ENCODE data around the gene NOC2L. TPM values are rescaled to one million over a fixed set of nuclear protein-coding genes. Genes with fewer than 3 reads are reported as not detected.
A peak's percentile ranks its signal among the peaks of the same experiment; 100 is the strongest.

Gene NOC2L
- total RNA-seq, 4 donors from 2014 or later: 47.4 to 115 (median 74.2) TPM

- Histone ChIP-seq H3K4me1 (peaks cover 5 to 7% of the 10 kb centered on the region in 2 donors), H3K27me3 (peaks cover 6 to 37% (median 22%) of the 10 kb centered on the region in 3 donors), H3K27ac (peak within 1 kb of the TSS in 2 of 4 donors; percentile 22 to 46), H3K9me3 (no peaks in the 10 kb centered on the region), H3K36me3 (peaks cover 0 to 2% of the 10 kb centered on the region in 2 donors), H3K4me3 (peak within 1 kb of the TSS; percentile 57 to 66 (median 66))
- no peak for ATAC-seq
- in situ Hi-C loops (cut with MboI; ENCODE audit: low sequenced_read_pairs in 4 of 4): no loop called here
- intact Hi-C loops (cut with DNase I; ENCODE audit: low total_unique reads): no loop called here
- TF ChIP-seq CTCF (IDR thresholded peaks at IDR 0.05 in 4 of 5, conservative IDR thresholded peaks at IDR 0.05 in 1 of 5) (no peak), POLR2A (IDR thresholded peaks at IDR 0.05) (no peak)
- peak in 1 of 2 donors; percentile 21 for DNase-seq
These were observed 7.2 kb upstream of the NOC2L start, which contains the start of gene PLEKHN1 for GRCh38 chr1:966135-966703. PLEKHN1 (plus strand) TSS chr1:966482; CDS start chr1:966532, 50 bp downstream.

GRCh38 chr1:965526-966134 lies 6.6 kb upstream of the NOC2L start:
- ATAC-seq: no peak
- Histone ChIP-seq H3K9me3 (no peaks in the 10 kb centered on the region), H3K27ac (no peak overlapping the region), H3K4me3 (peak overlapping the region in 2 of 4 donors; percentile 66), H3K27me3 (peaks cover 5 to 31% (median 16%) of the 10 kb centered on the region in 3 donors), H3K4me1 (peaks cover 5 to 7% of the 10 kb centered on the region in 2 donors), H3K36me3 (peaks cover 0 to 2% of the 10 kb centered on the region in 2 donors)
- no peak for DNase-seq
- in situ Hi-C loops (cut with MboI; ENCODE audit: low sequenced_read_pairs in 4 of 4): no loop called here
- TF ChIP-seq CTCF (IDR thresholded peaks at IDR 0.05 in 4 of 5, conservative IDR thresholded peaks at IDR 0.05 in 1 of 5) (no peak), POLR2A (IDR thresholded peaks at IDR 0.05) (no peak)
- intact Hi-C loops (cut with DNase I; ENCODE audit: low total_unique reads): no loop called here

DNA sequence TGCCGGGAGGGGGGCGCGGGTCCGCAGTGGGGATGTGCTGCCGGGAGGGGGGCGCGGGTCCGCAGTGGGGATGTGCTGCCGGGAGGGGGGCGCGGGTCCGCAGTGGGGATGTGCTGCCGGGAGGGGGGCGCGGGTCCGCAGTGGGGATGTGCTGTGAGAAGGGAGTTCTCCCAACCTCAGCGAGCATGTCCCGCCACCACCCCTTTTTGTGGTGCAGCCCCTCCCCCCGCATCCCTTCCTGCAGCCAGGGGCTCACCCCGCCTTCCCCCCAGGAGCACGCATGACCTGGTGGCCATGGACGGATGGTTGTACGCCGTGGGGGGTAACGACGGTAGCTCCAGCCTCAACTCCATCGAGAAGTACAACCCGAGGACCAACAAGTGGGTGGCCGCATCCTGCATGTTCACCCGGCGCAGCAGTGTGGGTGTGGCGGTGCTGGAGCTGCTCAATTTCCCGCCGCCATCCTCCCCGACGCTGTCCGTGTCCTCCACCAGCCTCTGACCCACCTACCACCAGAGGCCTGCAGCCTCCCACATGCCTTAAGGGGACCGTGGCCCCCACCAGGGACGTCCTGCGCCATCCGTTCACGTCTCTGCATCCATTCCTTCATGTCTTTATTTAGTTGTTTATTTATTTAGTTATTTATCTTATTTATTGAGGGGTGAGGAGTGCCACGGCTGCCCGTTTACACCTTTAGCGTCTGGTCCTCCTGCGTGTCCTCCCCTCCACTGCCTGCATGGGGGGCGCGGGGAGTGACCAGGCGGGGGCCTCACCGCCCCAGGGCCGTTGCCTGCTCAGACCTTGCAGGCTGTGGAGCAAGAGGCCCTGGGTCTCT lies 5.9 kb upstream of the NOC2L start:
- intact Hi-C loops (cut with DNase I; ENCODE audit: low total_unique reads): loop anchor here (5.0 kb wide), 1 partner anchor 58 kb away; no protein-coding TSS in a partner anchor
- in situ Hi-C loops (cut with MboI; ENCODE audit: low sequenced_read_pairs in 4 of 4): no loop called here
- no peak for ATAC-seq
- no peak for DNase-seq
- Histone ChIP-seq H3K4me3 (no peak overlapping the region), H3K27me3 (peaks cover 2 to 24% (median 11%) of the 10 kb centered on the region in 3 donors), H3K36me3 (peaks cover 0 to 2% of the 10 kb centered on the region in 2 donors), H3K4me1 (peaks cover 5 to 11% of the 10 kb centered on the region in 2 donors), H3K9me3 (no peaks in the 10 kb centered on the region), H3K27ac (no peak overlapping the region)
- TF ChIP-seq POLR2A (IDR thresholded peaks at IDR 0.05) (no peak), CTCF (IDR thresholded peaks at IDR 0.05 in 4 of 5, conservative IDR thresholded peaks at IDR 0.05 in 1 of 5) (no peak)

GRCh38 chr1:963746-964525 lies 4.9 kb upstream of the NOC2L start:
- ATAC-seq: no peak
- TF ChIP-seq POLR2A (IDR thresholded peaks at IDR 0.05) (no peak), CTCF (IDR thresholded peaks at IDR 0.05 in 4 of 5, conservative IDR thresholded peaks at IDR 0.05 in 1 of 5) (no peak)
- H3K27me3 ChIP-seq: peaks cover 2 to 22% (median 8%) of the 10 kb centered on the region in 3 donors
- no peak overlapping the region for H3K4me3 ChIP-seq
- H3K27ac ChIP-seq: no peak overlapping the region
- peaks cover 5 to 16% of the 10 kb centered on the region in 2 donors for H3K4me1 ChIP-seq
- H3K9me3 ChIP-seq: no peaks in the 10 kb centered on the region
- peaks cover 0 to 2% of the 10 kb centered on the region in 2 donors for H3K36me3 ChIP-seq
- intact Hi-C loops (cut with DNase I; ENCODE audit: low total_unique reads) (loop anchor here (5.0 kb wide), 1 partner anchor 57 kb away; no protein-coding TSS in a partner anchor), in situ Hi-C loops (cut with MboI; ENCODE audit: low sequenced_read_pairs in 4 of 4) (no loop called here)
- peak in 1 of 2 donors; percentile 15 for DNase-seq

All from gastrocnemius medialis (tissue), 4 donors.